HG03354 (cell line): ENCODE measurements around the gene PPP4R1.
A peak's percentile ranks its signal among the peaks of the same experiment; 100 is the strongest.
"Not testable (repeated sequence)": the region's sequence is repeated elsewhere in the genome, so short reads cannot be mapped to it uniquely, and the experiment has no call there.

Source experiments
- ATAC-seq: cut with Tn5 transposase; IDR thresholded peaks from one replicate; pipeline ENCODE4 v1.9.1; 2021; ENCODE audit warnings: mild to moderate bottlenecking; ENCODE audit not compliant: unreplicated experiment, poor library complexity, severe bottlenecking

Gene PPP4R1, protein sequence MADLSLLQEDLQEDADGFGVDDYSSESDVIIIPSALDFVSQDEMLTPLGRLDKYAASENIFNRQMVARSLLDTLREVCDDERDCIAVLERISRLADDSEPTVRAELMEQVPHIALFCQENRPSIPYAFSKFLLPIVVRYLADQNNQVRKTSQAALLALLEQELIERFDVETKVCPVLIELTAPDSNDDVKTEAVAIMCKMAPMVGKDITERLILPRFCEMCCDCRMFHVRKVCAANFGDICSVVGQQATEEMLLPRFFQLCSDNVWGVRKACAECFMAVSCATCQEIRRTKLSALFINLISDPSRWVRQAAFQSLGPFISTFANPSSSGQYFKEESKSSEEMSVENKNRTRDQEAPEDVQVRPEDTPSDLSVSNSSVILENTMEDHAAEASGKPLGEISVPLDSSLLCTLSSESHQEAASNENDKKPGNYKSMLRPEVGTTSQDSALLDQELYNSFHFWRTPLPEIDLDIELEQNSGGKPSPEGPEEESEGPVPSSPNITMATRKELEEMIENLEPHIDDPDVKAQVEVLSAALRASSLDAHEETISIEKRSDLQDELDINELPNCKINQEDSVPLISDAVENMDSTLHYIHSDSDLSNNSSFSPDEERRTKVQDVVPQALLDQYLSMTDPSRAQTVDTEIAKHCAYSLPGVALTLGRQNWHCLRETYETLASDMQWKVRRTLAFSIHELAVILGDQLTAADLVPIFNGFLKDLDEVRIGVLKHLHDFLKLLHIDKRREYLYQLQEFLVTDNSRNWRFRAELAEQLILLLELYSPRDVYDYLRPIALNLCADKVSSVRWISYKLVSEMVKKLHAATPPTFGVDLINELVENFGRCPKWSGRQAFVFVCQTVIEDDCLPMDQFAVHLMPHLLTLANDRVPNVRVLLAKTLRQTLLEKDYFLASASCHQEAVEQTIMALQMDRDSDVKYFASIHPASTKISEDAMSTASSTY

DNA sequence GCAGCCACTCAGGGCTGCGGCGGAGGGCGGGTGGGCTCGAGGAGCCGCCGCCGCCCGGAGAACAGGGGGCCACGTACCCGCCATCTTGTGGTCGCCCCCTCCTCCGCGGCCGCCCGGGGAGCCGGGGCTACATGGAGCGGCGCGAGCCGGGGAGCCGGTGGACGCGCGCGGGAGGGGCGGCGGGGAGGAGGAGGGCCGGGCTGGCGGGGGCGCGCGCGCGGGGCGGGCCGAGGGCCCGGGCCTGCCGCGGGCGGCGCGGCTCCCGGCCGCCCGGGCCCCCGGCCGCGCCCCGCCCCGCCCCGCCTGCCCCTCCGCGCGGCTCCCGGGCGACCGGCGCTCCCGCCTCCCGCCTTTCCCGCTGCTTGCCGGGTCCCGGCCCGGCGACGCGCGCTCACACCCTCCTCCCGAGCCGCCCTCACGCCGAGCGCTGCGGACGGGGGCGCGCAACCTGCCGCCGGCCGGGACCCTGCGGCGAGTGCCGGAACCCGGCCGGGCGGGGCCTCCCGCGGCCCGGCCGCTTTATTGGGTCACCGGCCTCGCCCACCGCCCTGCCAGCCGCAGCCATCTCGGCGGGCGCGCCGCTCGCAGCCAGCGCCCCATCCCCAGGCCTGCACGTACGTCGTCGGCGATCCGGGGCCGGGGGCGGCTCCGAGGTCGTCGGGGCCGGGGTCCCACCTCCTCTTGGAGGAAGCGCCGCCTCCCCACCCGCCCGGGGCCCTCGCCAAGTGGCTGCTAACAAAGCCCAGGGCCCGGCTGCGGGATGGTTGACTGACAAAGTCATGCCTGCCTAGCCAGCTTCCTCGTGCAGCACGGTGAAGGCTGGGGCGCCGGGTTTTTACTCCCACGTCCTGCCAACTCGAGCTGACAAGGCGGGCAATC lies at the start of gene PPP4R1:
PPP4R1 (minus strand) TSS at position 159 of the 879 bp plus-strand sequence; CDS start at position 84, 75 bp downstream.
- peak; percentile 61 for ATAC-seq

DNA sequence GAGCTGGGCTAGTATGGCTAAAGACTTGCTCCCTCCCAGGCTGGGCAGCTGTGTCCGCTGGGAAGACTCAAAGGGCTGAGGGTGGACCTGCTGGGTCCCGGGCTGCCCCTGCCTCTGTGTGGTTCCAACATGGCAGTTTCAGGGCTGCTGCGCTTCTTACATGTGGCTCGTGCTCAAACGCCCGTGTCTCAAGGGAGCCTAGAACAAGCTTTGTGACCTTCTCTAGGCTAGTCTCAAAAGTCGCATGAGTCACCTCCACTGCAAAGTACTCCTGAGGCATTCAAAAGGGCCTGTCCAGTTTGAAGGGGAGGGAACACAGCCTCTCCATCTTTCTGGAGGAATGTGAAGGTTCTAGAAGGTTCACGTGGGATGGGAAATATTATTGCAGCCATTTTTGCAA lies 49.0 kb upstream of the PPP4R1 start:
- ATAC-seq = no peak

DNA sequence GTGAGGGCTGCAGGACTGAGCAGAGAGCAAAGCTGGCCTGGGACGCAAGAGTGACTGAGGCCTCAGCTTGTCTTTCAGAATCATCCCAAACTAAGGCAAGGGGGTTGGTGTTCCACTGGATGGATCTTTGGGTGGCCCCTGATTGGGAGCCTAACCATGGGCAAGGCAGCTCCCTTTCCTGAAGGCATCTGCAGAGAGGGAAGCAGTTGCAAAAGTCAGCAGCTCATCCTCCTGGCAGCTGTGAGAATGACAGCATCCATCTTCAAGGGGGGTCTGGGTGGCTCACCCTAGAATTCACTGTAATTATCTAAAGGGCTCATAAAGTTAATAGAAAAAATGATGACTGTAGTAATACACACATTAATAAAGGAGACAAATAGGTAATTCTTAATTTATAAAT lies 47.2 kb upstream of the PPP4R1 start:
- no peak for ATAC-seq

DNA sequence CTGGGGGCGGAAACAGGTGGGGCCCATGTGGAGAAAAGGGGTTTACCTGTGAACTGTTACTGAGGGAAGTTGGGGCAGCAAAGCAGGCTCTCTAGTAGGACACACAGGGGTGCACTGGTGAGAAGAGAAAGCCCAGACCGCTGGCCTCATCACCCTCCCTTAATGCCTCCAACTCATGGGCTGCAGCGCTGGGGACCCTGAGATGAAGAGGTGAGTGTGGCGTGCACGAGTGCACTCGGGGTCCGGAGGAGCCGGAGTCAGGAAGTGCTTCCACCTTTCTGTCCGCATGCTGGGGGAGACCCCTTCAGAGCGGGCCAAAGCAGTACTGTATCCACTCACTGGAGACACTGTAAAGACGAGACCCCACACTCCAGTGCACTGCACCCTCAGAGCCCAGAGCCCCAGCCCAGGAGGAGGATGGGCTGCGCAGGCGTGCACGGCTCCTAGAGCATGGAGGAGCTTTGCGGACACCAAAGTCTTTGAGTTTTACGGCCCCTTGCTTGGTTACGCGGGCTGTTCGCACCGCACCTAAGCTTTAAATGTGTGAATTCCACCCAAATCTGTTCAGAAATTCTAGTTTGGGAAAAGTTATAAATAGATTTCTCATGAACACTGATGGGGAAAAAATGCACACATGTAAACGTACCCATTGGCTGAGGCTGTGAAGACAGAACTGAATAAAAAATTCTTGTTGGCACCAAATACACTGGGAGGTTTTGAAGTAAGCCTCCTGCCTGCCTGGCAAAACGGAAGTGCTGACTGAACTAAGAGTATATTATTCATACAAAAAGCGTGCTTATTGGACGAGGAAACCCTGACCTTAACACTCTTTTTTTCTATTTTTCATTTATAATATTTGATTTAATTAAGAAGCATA lies 45.4 kb upstream of the PPP4R1 start:
- ATAC-seq = no peak

DNA sequence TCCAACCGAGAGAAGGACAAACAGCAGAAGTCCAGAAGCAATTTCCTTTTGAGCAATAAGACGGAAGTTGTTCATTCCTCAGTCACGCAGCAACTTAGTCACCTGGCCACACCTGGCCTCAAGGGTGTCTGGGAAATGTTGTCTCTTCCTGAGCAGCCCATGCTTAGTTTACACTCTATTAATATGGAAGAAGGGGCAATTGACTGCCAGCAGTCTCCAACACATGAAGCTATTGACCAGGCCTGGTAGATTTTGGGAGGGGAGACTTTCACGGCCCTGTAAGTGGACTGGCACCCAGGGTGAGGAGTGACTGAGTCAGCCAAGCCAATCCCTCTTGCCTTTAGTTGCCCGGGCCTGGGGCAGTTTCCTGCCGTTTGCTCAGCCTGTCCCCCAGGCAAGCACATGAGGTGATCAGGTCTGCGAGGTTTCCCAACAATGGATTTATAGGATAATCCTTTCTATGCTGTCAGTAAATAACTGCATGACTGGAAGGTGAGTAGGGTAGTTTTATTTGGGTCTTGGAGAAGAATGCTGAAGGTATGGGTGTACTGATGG lies 43.8 kb upstream of the PPP4R1 start:
- ATAC-seq = no peak

DNA sequence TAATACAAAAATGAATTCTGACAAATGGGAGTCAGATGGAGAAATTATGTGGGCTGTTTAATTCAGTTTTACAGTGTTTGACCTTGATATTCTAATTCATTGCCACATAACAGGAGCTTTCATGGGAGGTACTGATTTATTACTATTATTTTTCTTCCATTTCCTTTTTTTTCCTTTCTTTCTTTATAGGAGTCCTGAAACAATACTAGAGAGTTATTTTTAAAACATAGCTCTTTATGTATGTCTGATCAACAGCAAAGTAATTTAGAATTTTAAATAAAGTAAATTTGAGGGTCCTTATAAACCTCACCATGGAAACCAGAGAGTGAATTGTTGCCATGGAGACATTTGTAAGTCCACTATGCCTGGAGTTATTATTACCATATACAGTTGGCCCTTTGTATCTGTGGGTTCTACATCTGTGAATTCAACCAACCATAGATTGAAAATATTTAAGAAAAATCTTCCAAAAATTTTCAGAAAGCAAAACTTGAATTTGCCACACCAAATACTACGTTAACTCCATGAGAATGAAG lies 40.9 kb upstream of the PPP4R1 start:
- no peak for ATAC-seq

DNA sequence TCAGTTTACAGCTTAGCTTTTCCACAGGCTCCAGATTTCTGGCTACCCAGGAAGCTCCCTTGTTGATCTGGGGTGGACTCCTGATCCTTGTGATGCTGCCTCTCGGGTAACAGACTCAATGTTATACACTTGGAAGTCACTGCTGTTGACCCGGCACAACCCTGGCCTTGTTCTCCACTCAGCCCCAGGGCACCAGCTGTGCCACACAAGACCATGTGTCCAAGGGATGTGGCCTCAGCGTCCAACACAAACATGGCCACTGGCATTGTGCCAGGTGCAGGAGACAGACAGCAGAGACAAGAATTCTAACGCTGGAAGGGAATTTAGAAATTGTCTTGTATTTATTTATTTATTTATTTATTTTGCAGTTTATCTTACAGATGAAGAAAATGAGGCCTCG lies 39.0 kb upstream of the PPP4R1 start:
- no peak for ATAC-seq

DNA sequence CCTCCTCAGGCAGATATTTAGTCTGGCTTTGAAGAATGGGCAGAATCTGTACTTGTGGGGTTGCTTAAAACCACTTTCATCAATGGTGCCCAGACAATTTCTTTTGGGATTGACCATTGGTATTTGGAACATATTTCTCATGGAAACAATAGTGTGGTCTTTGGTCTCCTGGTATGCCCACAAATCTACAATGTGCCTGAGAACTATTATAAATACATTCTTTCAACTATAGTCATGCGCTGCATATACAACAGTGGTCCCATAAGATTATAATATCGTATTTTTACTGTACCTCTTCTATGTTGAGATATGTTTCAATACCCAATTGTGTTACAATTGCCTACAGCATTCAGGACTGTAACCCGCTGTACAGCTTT lies 34.8 kb upstream of the PPP4R1 start:
- ATAC-seq = no peak

DNA sequence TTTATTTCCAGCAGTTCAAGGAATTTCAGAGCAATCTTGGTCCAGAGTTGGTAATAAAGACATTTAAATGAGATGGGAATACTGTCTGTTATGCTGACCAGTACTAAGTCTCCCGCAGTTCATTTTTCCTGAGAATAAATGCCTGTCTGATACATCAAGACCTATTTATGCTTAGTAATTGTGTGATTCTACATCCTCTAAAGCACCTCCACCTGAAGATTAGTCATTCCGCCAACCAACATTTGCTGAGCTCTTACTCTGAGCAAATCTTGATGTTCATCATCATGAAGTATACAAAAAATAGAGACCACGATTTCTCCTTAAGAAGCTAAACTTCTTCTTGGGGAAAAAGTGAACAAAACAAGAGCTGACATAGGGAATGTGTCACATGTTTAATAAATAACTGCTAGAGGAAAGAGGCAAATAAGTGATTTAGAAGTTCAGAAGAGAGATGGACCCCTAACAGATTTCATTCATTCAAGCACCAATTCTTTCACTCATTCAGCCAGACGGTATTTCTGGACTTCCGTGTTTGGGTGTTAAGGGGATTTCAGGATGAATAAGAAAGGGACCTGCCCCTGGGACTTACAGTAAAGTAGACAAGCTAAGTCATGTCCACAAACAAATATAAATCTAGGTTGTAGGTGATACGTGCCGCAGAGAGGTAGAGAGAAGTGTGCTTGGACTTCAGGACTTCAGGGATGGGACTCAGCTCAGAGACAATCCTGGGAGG lies 34.2 kb upstream of the PPP4R1 start:
- no peak for ATAC-seq

DNA sequence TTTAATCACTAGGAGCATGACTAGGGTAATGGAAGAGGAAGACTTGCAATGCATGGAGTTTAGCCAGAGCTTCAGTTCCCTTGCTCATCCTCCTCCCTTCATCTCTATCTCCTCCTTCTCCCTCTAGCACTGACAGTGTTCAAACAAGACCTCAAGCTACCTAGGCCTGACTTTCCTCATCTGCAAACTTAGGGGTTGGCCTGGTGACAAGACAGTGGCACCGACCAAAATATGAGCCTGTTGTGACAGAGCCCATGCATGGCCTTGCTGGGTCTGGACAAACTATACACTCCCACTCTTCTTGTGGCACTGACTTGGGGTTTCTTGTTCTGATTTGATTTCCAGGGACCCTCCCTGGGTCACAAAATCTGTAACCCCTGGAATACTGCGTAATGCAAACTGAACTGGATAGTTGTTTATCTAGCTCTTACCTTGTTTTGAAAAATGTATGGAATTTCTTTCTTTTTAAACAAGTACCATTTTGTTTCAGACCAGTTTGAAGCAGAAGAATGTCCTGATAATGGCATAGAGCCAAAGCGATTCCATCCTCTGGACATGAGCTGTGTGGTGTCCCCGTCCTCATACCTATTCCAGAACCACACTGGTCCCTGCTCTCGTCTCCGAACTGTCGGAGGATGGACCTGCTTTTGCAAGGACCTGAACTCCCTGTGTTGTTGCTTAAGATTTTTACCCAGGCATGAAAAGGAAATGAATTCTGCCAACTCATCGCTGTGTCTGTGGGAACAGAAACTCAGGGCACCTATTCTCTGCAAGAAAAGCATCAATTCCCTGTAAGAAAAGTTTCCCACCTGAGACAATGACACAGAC lies 33.4 kb upstream of the PPP4R1 start:
- ATAC-seq = no peak

DNA sequence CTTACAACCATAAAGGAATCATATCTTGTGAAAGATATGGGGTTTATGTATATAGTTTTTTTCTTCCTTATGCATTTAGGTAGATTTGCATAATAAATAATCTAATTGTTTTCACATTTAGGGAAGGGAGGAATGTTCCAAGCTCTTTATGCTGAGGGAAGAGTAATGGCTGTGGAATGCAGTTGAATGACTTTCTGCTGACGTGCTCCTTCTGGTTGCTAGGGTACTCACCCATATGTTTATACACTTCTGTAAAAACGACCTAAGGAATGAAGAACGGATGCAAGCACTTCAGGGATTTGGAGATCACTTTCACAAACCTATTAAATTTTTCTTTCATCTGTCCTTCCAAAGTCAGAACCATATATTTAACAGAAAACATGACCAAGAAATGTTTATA lies 29.2 kb upstream of the PPP4R1 start:
- ATAC-seq = no peak

DNA sequence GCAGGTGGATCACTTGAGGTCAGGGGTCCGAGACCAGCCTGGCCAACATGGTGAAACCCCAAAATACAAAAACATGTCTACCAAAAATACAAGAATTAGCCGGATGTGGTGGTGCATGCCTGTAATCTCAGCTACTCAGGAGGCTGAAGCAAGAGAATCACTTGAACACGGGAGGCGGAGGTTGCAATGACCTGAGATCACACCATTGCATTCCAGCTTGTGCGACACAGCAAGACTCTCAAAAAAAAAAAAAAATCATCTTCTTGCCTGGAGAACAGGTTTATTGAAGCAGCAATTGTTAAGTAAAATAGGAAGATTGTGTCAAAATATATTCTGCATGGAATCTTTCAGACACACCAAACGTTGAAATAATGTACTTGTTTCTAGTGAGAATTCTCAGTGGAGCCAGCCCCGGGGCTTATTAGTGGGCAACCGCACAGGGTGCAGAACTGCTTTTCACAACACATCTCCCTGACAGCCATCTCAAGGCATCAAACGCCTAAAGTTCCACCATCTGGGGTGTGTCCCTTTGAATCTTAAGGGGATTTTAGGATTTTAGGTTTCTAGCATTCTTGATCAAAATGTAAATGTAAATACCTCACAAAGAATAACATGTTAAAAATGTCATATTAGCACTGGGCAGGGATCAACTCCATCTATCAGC lies 28.6 kb upstream of the PPP4R1 start:
- ATAC-seq = no peak

DNA sequence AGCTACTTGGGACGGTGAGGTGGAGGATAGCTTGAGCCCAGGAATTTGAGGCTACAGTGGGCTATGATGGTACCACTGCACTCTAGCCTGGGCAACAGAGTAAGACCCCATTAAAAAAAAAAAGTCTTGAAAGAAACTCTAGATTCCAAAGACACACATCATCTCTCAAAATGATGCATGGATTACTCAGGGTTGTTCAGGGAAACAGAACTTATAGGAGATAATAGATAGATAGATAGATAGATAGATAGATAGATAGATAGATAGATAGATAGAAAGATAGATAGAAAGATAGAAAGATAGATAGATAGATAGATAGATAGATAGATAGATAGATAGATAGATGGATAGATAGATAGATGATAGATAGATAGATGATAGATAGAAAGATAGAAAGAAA lies 26.7 kb upstream of the PPP4R1 start:
- not testable (repeated sequence) for ATAC-seq

DNA sequence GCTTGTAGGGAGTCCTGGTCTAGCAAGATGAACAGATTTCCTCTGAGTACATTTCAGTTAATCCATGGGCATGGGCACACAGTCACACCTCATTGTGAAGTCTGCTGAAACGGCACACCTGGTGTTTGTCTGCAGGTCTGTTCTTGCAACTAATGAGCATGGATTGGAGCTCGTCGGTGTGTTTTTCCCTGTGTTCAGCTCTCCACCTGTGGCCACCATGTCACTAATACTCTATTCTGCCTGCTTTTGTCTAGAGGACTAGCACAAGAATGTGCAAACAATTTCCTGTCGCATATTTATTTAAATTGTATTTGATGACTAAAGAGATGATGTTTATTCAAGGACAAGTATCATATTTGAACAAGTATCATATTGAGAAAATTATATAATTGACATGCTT lies 24.5 kb upstream of the PPP4R1 start:
- ATAC-seq = no peak

DNA sequence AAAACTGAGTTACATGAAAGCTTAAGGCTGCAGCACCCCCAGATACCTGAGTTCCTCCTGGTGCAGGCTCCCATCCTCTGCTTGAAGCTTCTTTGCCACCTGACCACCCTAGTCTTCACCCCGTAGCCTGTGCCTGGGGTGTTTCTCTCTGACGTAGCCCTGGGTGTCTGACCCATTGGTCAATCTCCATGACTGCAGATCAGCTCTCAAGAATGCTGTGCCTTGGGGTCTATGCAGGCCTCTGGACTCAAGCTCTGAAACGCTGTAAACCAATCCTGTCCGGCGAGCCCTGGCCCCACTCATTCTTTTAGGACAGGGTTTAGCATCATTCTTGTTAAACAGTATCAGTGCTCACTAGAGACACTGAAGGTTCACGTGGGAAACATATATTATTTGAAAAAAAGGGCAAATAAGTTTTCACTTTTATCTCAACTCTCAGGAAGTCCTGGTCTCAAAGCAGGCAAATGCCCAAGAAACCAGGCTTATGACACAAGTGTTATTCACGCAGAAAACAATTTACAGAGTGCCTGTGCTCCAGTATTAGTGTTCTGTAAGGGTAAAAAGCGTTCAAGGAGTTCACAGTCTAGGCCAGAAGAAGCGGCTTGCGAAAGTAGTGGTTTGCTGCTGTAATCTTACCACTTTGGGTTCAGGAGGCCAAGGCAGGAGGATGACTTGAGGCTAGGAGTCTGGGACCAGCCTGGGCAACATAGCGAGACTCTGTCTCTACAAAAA lies 22.8 kb upstream of the PPP4R1 start:
- ATAC-seq = no peak

DNA sequence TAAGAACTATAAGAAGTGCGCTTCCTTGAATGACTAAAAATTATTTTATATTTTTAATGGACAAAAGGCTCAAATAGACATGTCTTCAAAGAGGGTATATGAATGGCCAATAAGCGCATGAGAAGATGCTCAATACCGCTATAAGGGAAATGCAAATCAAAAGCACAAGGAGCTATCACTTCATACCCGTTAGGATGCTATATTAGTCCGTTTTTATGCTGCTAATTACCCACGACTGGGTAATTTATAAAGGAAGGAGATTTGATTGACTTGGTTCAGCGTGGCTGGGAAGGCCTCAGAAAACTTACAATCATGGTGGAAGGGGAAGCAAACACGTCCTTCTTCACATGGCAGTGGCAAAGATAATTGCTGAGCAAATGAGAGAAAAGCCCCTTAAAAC lies 20.5 kb upstream of the PPP4R1 start:
- ATAC-seq = no peak
